GM19035 (cell line): ENCODE data around the gene TBC1D2B.

ENCODE experiments used
- ATAC-seq: cut with Tn5 transposase; IDR thresholded peaks from one replicate; pipeline ENCODE4 v1.9.1; 2021; ENCODE audit not compliant: unreplicated experiment

TBC1D2B gene

DNA sequence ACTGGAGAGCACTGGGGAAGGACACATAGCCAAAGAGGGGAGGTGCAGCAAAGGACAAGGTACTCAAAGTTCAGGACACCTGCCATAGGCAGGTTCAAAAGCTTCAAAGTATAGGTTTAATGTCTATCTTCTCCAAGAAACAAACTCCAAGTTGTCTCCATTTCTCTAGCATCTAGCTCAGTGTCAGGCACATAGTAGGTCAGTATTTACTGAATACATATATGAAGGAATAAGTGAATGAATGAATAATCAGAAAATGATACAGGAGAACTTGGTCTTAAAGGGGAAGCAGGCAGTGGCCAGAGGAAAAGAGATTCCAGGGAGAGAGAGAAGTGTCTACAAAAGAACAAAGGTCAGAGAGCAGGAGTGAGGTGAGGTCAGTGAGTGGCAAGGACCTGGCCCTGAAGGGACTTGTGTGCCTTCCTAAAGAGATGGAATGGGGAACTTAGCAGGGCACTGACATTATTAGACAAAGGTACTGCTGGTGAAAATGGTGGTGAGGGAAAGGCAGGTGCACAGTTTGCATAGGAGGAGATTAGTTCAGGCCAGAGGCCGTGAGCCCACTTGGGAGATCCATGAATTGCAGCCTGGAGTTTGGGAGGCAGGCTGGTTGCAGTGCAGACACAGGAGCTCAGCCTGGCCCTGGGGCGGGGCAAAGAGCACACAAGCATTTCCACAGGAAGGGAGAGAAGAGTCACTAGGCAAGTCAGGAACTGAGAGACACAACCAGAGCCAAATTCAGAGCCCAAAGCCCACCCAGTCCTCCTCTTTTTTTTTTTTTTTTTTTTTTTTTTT lies 21.4 kb downstream of the TBC1D2B start:
- ATAC-seq = no peak

DNA sequence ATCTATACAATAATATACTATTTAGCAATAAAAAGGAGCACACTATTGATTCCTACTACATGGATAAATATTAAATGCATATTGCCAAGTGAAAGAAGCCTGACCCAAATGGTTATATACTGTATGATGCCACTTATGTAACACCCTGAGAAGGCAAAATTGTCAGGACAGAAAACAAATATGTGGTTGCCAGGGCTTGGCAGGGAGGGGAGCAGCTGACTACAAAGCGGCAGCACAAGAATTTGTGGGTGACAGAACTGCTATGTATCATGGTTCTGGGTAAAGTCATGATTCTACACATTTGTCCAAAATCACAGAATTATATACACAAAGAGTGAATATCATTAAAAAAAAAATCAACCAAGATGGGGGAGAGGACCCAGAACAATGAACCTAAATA lies 22.5 kb downstream of the TBC1D2B start:
- no peak for ATAC-seq

DNA sequence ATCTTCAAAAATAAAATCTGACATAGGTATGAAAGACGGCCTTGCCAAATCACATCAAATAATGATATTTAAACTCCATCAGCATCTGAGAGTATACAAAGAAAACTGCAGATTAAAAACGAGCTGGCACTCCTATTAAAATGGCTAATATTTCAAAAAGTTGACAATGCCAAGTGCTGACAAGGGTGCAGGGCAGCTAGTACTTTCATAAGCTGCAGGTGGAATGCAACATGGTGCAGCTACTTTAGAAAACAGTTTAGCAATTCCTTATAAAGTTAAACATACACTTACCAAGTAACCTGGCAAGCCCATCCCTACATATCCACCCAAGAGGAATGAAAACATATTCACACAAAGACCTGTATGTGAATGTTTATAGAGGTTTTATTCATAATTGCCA lies 23.0 kb downstream of the TBC1D2B start:
- ATAC-seq = no peak

DNA sequence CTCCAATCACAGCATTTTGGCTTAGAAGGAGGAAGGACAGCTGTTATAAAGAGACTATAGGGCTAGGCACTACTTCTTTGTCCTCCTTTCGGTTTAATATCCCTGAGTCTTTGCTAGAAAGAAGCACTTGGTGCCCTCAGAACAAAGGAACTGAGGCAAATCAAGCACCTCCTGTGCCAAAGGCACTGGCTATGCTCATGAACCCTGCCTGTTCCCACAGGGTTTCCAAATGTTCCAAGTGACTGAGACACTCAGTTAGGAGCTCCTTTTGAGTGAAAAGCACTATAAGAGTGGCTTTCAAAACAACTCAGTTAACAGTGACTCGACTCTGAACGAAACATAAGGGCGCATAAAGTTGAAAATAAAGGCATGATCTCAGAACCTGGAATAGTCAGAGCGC lies 25.0 kb downstream of the TBC1D2B start:
- ATAC-seq = no peak

- no peak for ATAC-seq
Measured at GRCh38 chr15:78052001-78052401, 25.5 kb downstream of the TBC1D2B start.

DNA sequence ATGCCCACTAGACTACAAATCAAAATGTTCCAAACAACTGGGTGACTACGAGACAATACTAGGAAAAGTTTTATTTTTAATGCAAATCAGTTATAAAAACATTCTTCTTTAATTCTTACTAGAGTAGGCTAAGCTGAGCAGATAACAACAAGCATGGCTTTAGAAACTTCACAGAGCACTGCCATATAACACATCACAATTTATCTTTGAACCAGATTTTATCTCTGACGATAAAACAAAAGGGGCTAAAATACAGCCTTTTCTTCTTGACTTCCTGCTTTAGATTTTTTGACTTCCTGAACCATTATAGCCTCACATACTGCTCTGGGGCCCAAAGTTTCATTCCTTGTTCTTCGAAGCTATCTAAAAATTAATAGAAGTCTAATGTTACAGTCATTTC lies 25.9 kb downstream of the TBC1D2B start:
- no peak for ATAC-seq

DNA sequence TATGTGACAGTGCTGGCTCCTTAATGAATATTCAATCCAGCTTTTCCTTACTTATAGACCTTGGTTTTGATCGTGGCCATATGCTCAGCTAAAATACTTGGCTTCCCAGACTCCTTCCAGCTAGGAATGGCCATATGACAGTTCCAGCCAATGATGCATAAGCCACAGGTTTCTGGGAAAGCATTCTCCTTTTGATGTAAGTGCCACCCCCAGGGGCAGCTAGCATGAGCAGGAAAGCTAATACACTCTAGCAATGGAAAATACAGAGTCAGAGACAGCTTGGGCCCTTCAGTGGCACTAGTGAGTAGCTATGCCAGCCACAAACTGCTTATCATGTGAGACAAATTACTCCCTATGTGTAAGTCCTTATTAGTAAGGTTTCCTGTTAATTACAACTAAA lies 26.7 kb downstream of the TBC1D2B start:
- no peak for ATAC-seq

GRCh38 chr15:78050441-78050809 lies 27.1 kb downstream of the TBC1D2B start:
- peak; percentile 13 for ATAC-seq

DNA sequence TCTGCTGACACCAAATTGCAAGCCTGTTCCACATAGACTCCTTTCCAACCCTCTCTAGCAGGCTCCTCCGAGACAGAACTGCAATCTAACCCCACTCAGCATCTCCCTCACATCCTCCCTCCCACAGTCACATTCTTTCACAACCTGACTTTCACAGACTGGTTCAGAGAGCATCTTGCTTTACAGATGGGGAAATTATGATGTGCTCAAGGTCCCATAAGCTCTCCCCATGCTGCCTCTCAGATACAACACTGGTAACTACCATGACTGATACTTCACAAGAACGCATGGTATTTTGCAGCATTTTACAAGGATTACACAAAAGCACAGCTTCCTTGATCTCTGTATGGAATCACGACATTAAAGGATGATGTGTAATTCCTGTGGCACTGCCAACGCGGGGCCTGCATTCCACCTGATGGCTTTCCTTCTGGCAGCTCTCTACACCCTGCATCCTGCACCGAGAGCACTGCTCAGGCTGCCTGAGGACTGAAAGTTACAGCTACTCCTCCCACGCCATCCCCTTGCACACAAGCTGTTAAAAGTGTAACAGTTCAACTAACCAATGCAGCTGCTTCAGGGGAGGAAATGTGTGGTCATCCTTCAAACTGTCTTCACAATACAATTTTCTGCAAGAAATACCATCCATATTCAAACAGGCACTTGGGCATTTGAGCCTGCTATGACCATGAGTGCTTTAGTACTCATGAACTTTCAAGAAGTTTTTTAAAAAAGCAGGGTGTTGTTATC lies 27.6 kb downstream of the TBC1D2B start:
- peak; percentile 61 for ATAC-seq

- no peak for ATAC-seq
Measured at GRCh38 chr15:78048628-78048920, 28.9 kb downstream of the TBC1D2B start.

DNA sequence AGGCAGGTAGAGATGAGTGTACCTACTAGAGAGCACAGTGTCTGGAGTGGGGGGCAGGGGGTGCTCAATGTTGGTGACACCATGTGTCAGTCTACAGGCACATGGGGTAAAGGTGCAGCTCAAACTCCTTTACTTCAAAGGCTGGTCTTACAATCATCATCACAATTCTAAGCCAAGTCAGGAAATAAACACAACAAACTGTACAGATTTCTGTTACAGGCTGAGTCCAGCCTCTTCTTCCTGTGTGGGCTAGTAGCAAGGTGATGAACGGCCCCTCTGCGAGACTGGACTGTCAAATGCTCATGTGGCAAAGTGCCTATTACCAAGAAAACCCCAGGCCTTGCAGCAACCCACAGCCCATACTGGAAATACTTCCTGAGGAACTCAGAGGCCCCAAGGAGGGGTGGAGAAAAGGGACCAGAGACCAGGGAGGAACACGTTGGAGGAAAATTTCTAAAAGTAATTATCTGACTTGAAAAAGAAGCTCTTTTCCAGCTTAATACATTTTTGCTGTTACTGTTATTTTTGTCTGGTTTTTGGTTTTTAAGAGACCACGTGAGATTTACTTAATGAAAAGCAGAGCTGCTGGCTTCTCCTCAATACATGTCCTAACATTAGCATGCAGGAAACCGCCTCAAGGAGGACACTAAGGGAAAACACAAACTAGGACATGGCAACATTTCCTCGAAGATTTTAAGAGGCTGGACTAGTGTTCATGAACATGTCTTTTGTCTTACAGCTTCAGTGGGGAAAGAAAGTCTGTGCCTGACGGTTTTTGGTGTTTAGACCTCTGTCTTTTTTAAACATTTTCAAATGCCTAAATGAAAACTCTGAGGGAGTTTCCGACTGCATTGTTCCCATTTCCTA lies 29.5 kb downstream of the TBC1D2B start:
- no peak for ATAC-seq

GRCh38 chr15:78046796-78047341 lies 30.6 kb downstream of the TBC1D2B start:
- ATAC-seq = no peak

DNA sequence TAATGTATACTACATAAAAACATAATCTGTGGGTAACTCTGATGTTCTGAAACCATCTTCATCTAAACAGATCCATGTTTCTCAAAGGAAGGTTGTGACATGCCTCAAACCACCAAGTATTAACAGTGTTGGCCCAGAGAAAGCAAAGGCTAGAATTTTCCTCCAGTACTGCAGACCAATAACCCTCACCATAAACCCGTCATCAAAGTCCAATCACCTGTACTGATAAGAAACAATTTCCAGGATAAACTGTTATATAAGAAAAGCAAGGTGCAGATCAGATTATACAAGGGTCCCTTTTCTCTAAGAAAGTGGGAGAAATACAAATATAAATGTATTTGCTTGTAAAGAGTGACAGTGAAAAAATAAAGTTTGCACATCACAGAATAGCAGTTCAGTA lies 32.3 kb downstream of the TBC1D2B start:
- ATAC-seq = no peak

DNA sequence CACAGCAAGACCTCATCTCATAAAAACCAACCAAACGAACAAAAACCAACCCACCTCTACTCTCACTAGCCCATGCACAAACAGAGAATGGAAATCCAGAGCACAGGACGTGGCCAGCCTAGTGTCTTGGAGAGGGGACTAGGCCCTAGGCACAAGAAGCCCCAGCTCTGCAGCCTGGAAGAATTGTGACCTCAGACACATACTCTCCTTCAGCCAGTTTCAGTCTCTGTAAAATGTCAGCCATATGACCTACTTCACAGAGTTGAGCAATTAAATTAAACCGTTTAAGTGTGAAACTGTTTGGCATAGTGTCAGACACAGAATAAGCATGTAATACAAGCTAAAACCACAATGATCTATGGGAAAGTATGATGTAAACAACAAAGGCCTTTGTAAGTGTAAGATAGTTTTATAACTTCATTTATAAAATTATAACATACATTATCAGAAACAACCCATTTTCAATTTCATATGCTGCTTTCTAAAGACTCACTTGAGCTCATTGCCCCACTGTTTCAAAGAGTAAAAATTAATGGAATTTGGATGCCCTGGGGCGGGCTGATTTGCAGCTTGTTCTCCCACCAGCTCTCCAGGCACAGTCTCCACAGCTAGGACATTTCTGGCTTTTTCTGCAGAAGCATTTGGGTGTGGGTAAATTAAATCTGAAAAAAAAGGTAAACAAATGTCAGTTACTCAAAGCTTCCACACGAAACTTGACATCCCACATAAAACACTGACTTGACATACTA lies 32.9 kb downstream of the TBC1D2B start:
- ATAC-seq = no peak

DNA sequence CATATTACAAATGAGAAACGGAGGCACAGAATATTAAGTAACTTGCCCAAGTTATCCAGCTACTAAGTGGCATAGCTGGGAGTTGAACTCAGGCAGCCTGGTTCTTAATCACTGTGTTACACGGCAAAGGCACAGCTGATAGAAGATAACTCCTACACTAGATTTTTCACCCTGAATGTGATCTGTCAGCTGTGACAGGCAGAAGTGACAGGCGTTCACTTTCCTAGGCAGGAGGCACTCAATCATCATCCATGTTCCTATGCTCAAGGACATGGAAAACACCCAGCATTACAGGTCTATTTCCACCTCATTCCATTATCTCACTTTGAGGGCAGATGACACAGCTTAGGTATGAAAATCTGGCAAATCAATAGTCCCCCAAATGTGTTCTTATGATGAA lies 35.6 kb downstream of the TBC1D2B start:
- ATAC-seq = no peak

DNA sequence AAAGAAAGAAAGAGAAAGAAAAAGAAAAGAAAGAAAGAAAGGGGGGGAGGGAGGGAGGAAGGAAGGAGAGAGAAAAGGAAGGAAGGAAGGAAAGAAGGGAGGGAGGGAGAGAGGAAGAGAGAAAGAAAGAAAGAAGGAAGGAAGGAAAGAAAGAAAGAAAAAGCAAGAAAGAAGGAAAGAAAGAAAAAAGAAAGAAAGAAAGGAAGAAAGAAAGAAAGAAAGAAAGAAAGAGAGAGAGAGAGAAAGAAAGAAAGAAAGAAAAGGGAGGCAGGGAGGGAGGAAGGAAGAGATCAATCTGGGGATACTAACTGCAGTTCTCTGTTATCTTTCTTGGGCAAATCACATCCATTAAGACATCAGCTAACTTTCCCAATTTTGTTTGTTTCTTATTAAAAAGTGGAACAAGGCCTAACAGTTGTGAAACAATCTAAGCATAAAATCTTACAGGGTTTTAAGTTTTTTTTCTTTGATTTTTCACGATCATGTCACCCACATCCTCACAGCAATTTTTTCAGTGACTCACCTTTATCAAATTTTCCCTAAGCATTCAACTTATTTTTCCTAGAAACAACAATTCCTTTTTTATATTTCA lies 36.8 kb downstream of the TBC1D2B start:
- no peak for ATAC-seq

- no peak for ATAC-seq
Measured at GRCh38 chr15:78038585-78039247, 38.8 kb downstream of the TBC1D2B start.

GRCh38 chr15:78037779-78038305 lies 39.7 kb downstream of the TBC1D2B start:
- ATAC-seq = no peak

GRCh38 chr15:78037328-78037727 lies 40.2 kb downstream of the TBC1D2B start:
- ATAC-seq = no peak
